ENCODE measurements around the gene GLIS2.

The GLIS2 gene

DNA sequence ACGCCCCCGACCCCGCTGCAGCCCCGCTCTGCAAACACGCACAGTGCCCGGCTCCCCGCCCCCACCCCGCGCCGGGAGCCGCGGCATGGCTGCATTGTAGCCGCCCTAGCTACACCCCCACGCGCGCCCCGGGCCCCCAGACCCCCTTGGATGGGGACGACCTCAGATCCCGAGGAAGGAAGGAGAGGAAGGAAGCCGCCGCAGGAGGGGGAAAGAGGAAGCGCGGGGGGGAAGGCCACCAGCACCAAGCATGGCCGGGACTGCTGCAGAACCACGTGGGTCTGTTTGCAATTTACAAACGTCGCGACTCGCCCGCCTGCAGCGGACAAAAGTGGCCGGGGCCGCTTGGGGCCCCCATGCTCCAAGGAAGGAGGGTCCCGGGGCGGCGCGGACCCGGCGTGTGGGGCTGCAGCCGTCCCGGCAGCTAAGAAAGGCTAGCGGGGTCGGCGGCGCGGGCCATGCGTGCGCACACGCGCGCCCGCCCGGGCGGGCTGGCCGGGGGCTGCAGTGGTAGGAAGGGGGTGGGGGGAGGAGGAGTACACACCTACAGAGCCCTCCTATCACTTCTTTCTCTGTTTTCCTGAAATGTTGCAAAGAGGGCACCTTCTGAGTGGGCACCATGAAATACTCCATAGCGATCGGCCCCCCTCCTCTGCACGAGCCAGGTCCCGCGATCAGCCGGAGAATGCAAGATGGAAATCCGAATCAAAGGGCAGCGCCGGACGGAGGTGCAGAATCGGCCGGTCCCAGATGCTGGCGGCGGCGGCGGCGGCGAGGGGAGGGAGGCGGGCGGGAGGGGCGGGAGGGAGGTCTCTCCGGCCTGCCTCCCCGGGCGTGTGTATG lies 43.5 kb upstream of the GLIS2 start:
- Histone ChIP-seq H3K4me3 (ENCODE audit: low read length) (peak overlapping the region; percentile 95), H3K79me2 (ENCODE audit: control insufficient read depth, insufficient read depth, low read length) (peaks cover 39% of the 10 kb centered on the region), H3K36me3 (ENCODE audit: control insufficient read depth, insufficient read depth, low read length) (no peaks in the 10 kb centered on the region), H3K4ac (ENCODE audit: low read depth, low read length) (peak overlapping the region; percentile 99), H3K56ac (ENCODE audit: low read length) (peak overlapping the region; percentile 79), H2BK5ac (ENCODE audit: low read length) (peak overlapping the region; percentile 84), H4K5ac (ENCODE audit: low read length) (no peak overlapping the region), H2BK15ac (replicated peaks; ENCODE audit: low read depth) (no peak overlapping the region), H3K4me2 (ENCODE audit: low read length) (peak overlapping the region; percentile 71), H3K27ac (ENCODE audit: low read depth, low read length) (peak overlapping the region; percentile 98), H2AK5ac (ENCODE audit: low read length) (no peak overlapping the region), H3K79me1 (ENCODE audit: low read length) (peaks cover 14% of the 10 kb centered on the region), H3K4me1 (ENCODE audit: control insufficient read depth, low read depth, low read length) (peaks cover 2% of the 10 kb centered on the region), H3K9ac (ENCODE audit: low read length) (peak overlapping the region; percentile 86), H4K8ac (ENCODE audit: low read depth, low read length) (peak overlapping the region; percentile 99), H3K27me3 (ENCODE audit: insufficient read depth, low read length, poor library complexity) (no peaks in the 10 kb centered on the region), H3K23ac (ENCODE audit: low read length) (no peak overlapping the region), H3K18ac (ENCODE audit: low read length) (peak overlapping the region; percentile 99), H2BK120ac (ENCODE audit: low read depth, low read length) (peak overlapping the region; percentile 51)
- peak; percentile 72 for DNase-seq
- WGBS (ENCODE audit: extremely low coverage, insufficient coverage, low lambda C conversion rate): no CpG with 5 or more reads among the region's 79 CpGs

DNA sequence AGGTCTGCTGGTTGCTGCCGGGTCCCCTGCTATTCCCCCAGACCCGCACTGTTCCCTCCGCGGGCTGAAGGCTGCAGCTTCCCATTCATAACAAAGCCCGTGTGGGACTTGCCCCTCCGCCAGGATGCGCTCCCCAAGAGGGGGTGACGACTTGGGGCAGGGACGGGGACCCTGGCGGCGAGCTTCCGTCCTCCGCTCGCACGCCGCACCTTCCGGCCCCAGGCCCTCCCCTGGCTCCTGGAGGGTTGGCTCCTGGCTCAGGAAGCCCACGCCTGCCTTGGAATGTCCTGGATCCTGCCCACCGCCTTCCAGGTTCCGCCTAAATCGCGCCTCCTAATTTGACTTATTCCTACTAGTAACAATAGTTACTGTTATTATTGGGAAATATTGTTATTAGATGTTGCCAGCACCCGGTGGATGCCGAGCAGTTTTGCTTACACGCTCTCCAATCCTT lies 42.0 kb upstream of the GLIS2 start:
- Histone ChIP-seq H2BK5ac (ENCODE audit: low read length) (peak overlapping the region; percentile 38), H3K79me1 (ENCODE audit: low read length) (peaks cover 8% of the 10 kb centered on the region), H3K79me2 (ENCODE audit: control insufficient read depth, insufficient read depth, low read length) (peaks cover 24% of the 10 kb centered on the region), H3K4me1 (ENCODE audit: control insufficient read depth, low read depth, low read length) (peaks cover 2% of the 10 kb centered on the region), H4K5ac (ENCODE audit: low read length) (no peak overlapping the region), H3K4me2 (ENCODE audit: low read length) (peak overlapping the region; percentile 74), H3K23ac (ENCODE audit: low read length) (peak overlapping the region; percentile 94), H4K8ac (ENCODE audit: low read depth, low read length) (peak overlapping the region; percentile 91), H2BK15ac (replicated peaks; ENCODE audit: low read depth) (no peak overlapping the region), H3K27me3 (ENCODE audit: insufficient read depth, low read length, poor library complexity) (no peaks in the 10 kb centered on the region), H3K27ac (ENCODE audit: low read depth, low read length) (peak overlapping the region; percentile 98), H2AK5ac (ENCODE audit: low read length) (no peak overlapping the region), H3K4ac (ENCODE audit: low read depth, low read length) (peak overlapping the region; percentile 22), H3K9ac (ENCODE audit: low read length) (peak overlapping the region; percentile 90), H3K4me3 (ENCODE audit: low read length) (peak overlapping the region; percentile 62), H3K18ac (ENCODE audit: low read length) (peak overlapping the region; percentile 82), H3K56ac (ENCODE audit: low read length) (peak overlapping the region; percentile 90), H2BK120ac (ENCODE audit: low read depth, low read length) (peak overlapping the region; percentile 46), H3K36me3 (ENCODE audit: control insufficient read depth, insufficient read depth, low read length) (no peaks in the 10 kb centered on the region)
- no CpG with 5 or more reads among the region's 25 CpGs for WGBS (ENCODE audit: extremely low coverage, insufficient coverage, low lambda C conversion rate)
- peak; percentile 85 for DNase-seq

- no peak overlapping the region for H2AK5ac ChIP-seq (ENCODE audit: low read length)
- no peak overlapping the region for H2BK5ac ChIP-seq (ENCODE audit: low read length)
- no peak overlapping the region for H3K4me3 ChIP-seq (ENCODE audit: low read length)
- H3K23ac ChIP-seq (ENCODE audit: low read length): no peak overlapping the region
- no peak overlapping the region for H3K4me2 ChIP-seq (ENCODE audit: low read length)
- no peak overlapping the region for H4K8ac ChIP-seq (ENCODE audit: low read depth, low read length)
- DNase-seq: no peak
- no peak overlapping the region for H4K5ac ChIP-seq (ENCODE audit: low read length)
- no peak overlapping the region for H3K9ac ChIP-seq (ENCODE audit: low read length)
- no peak overlapping the region for H3K4ac ChIP-seq (ENCODE audit: low read depth, low read length)
- H3K27ac ChIP-seq (ENCODE audit: low read depth, low read length): no peak overlapping the region
- H3K27me3 ChIP-seq (ENCODE audit: insufficient read depth, low read length, poor library complexity): no peaks in the 10 kb centered on the region
- no peak overlapping the region for H2BK120ac ChIP-seq (ENCODE audit: low read depth, low read length)
- H2BK15ac ChIP-seq (replicated peaks; ENCODE audit: low read depth): no peak overlapping the region
- H3K4me1 ChIP-seq (ENCODE audit: control insufficient read depth, low read depth, low read length): no peaks in the 10 kb centered on the region
- no peaks in the 10 kb centered on the region for H3K36me3 ChIP-seq (ENCODE audit: control insufficient read depth, insufficient read depth, low read length)
- H3K79me2 ChIP-seq (ENCODE audit: control insufficient read depth, insufficient read depth, low read length): peaks cover 7% of the 10 kb centered on the region
- no peak overlapping the region for H3K56ac ChIP-seq (ENCODE audit: low read length)
- no CpG with 5 or more reads among the region's 6 CpGs for WGBS (ENCODE audit: extremely low coverage, insufficient coverage, low lambda C conversion rate)
- H3K18ac ChIP-seq (ENCODE audit: low read length): no peak overlapping the region
- H3K79me1 ChIP-seq (ENCODE audit: low read length): peaks cover 1% of the 10 kb centered on the region
Observed at GRCh38 chr16:4275861-4276260, 40.0 kb upstream of the GLIS2 start.

GRCh38 chr16:4277987-4278513 lies 37.8 kb upstream of the GLIS2 start:
- Histone ChIP-seq H3K4me3 (ENCODE audit: low read length) (no peak overlapping the region), H3K4me1 (ENCODE audit: control insufficient read depth, low read depth, low read length) (no peaks in the 10 kb centered on the region), H2BK5ac (ENCODE audit: low read length) (no peak overlapping the region), H3K18ac (ENCODE audit: low read length) (no peak overlapping the region), H3K79me1 (ENCODE audit: low read length) (no peaks in the 10 kb centered on the region), H2BK120ac (ENCODE audit: low read depth, low read length) (no peak overlapping the region), H3K27ac (ENCODE audit: low read depth, low read length) (no peak overlapping the region), H4K8ac (ENCODE audit: low read depth, low read length) (no peak overlapping the region), H2BK15ac (replicated peaks; ENCODE audit: low read depth) (no peak overlapping the region), H3K56ac (ENCODE audit: low read length) (no peak overlapping the region), H3K36me3 (ENCODE audit: control insufficient read depth, insufficient read depth, low read length) (no peaks in the 10 kb centered on the region), H4K5ac (ENCODE audit: low read length) (no peak overlapping the region), H3K4ac (ENCODE audit: low read depth, low read length) (no peak overlapping the region), H3K79me2 (ENCODE audit: control insufficient read depth, insufficient read depth, low read length) (no peaks in the 10 kb centered on the region), H3K23ac (ENCODE audit: low read length) (no peak overlapping the region), H3K27me3 (ENCODE audit: insufficient read depth, low read length, poor library complexity) (no peaks in the 10 kb centered on the region), H3K4me2 (ENCODE audit: low read length) (no peak overlapping the region), H3K9ac (ENCODE audit: low read length) (no peak overlapping the region), H2AK5ac (ENCODE audit: low read length) (no peak overlapping the region)
- no CpG with 5 or more reads among the region's 2 CpGs for WGBS (ENCODE audit: extremely low coverage, insufficient coverage, low lambda C conversion rate)
- no peak for DNase-seq

DNA sequence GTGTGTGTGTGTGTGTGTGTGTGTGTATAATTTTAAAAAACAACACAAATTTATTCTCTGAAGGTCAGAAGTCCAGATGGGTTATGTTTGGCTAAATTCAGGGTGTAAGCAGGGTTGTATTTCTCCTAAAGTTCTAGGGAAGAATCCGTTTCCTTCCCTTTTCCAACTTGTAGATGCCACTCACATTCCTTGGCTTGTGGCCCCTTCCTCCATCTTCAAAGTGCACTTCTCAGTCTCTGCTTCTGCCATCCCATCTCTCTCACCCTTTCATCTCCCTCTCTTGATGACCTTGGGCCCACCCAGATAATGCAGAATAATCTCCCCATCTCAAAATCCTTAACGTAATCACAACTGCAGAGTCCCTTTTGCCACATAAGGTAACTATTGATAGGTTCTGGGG lies 35.2 kb upstream of the GLIS2 start:
- Histone ChIP-seq H3K4ac (ENCODE audit: low read depth, low read length) (no peak overlapping the region), H3K36me3 (ENCODE audit: control insufficient read depth, insufficient read depth, low read length) (no peaks in the 10 kb centered on the region), H2BK15ac (replicated peaks; ENCODE audit: low read depth) (no peak overlapping the region), H4K8ac (ENCODE audit: low read depth, low read length) (no peak overlapping the region), H3K56ac (ENCODE audit: low read length) (no peak overlapping the region), H3K4me1 (ENCODE audit: control insufficient read depth, low read depth, low read length) (no peaks in the 10 kb centered on the region), H3K23ac (ENCODE audit: low read length) (no peak overlapping the region), H3K4me2 (ENCODE audit: low read length) (no peak overlapping the region), H3K27me3 (ENCODE audit: insufficient read depth, low read length, poor library complexity) (no peaks in the 10 kb centered on the region), H4K5ac (ENCODE audit: low read length) (no peak overlapping the region), H3K4me3 (ENCODE audit: low read length) (no peak overlapping the region), H3K9ac (ENCODE audit: low read length) (no peak overlapping the region), H3K79me1 (ENCODE audit: low read length) (no peaks in the 10 kb centered on the region), H2BK5ac (ENCODE audit: low read length) (no peak overlapping the region), H3K27ac (ENCODE audit: low read depth, low read length) (no peak overlapping the region), H2AK5ac (ENCODE audit: low read length) (no peak overlapping the region), H3K79me2 (ENCODE audit: control insufficient read depth, insufficient read depth, low read length) (no peaks in the 10 kb centered on the region), H3K18ac (ENCODE audit: low read length) (no peak overlapping the region), H2BK120ac (ENCODE audit: low read depth, low read length) (no peak overlapping the region)
- WGBS (ENCODE audit: extremely low coverage, insufficient coverage, low lambda C conversion rate): no CpG with 5 or more reads among the region's 2 CpGs
- DNase-seq: no peak

Data from mesendoderm (in vitro differentiated cells).